NCI-H748 treated with DMSO at 0.1 percent for 48 hours (cell line): Measurements from ENCODE around the gene APOB.
"Not testable (repeated sequence)": the region's sequence is repeated elsewhere in the genome, so short reads cannot be mapped to it uniquely, and the experiment has no call there.

Experiments
- DNase-seq: peaks from one replicate; lab custom pipeline; 2025; lab: John Stamatoyannopoulos, UW

APOB gene

GRCh38 chr2:21032338-21033236 lies 11.3 kb downstream of the APOB start:
- no peak for DNase-seq

GRCh38 chr2:21030983-21031968 lies 12.6 kb downstream of the APOB start:
- DNase-seq = no peak

- no peak for DNase-seq
Observed at GRCh38 chr2:21029519-21029918, 14.4 kb downstream of the APOB start.

- not testable (repeated sequence) for DNase-seq
Observed at GRCh38 chr2:21028951-21029350, 14.9 kb downstream of the APOB start.

- DNase-seq = no peak
Observed at GRCh38 chr2:21028021-21028947, 15.6 kb downstream of the APOB start.

- DNase-seq = no peak
Observed at GRCh38 chr2:21026479-21027282, 17.2 kb downstream of the APOB start.

GRCh38 chr2:21025690-21026478 lies 18.0 kb downstream of the APOB start:
- DNase-seq = no peak

- no peak for DNase-seq
Observed at GRCh38 chr2:21024722-21025389, 19.0 kb downstream of the APOB start.

- no peak for DNase-seq
Observed at GRCh38 chr2:21024198-21024597, 19.7 kb downstream of the APOB start.

GRCh38 chr2:21023419-21024181 lies 20.3 kb downstream of the APOB start:
- DNase-seq = no peak

- no peak for DNase-seq
Observed at GRCh38 chr2:21022792-21023367, 21.0 kb downstream of the APOB start.

GRCh38 chr2:21021430-21021829 lies 22.4 kb downstream of the APOB start:
- no peak for DNase-seq

GRCh38 chr2:21020668-21021288 lies 23.1 kb downstream of the APOB start:
- DNase-seq = no peak

- no peak for DNase-seq
Observed at GRCh38 chr2:21020031-21020667, 23.7 kb downstream of the APOB start.

- no peak for DNase-seq
Observed at GRCh38 chr2:21019678-21020021, 24.2 kb downstream of the APOB start.

- DNase-seq = no peak
Observed at GRCh38 chr2:21019000-21019677, 24.7 kb downstream of the APOB start.

GRCh38 chr2:21018290-21018689 lies 25.6 kb downstream of the APOB start:
- DNase-seq = no peak
